HCT116 (cell line): Measurements from ENCODE around the gene ATP7B. TPM values are rescaled to one million over a fixed set of nuclear protein-coding genes. Genes with fewer than 3 reads are reported as not detected.

Source experiments
- ATAC-seq: fragments of 200-7000 bp; cut with Tn5 transposase; 2 replicates; pipeline ENCODE4 v1.9.1; 2020; ENCODE audit warnings: mild to moderate bottlenecking, moderate library complexity
- BruUV-seq: library from RNA; stranded (reverse); fragments of 400-500 nt; replicated peaks from 2 replicates; lab custom pipeline; 2021; lab: Mats Ljungman, UMichigan
- CTCF ChIA-PET: fragments of 300-600 bp; sonication (Branson Sonifier 250); formaldehyde crosslinking; loops from one replicate; lab custom pipeline; 2021; ENCODE audit warnings: antibody characterized with exemption; lab: Charles Lee
- POLR2A ChIA-PET: fragments of 300-600, 350-600 bp; sonication (Branson Sonifier 250); formaldehyde crosslinking; loops from one replicate; lab custom pipeline; 2021; ENCODE audit warnings: antibody characterized with exemption; lab: Charles Lee
- RAD21 ChIA-PET, 2 experiments: fragments of 300-600 bp; sonication (Branson Sonifier 250); formaldehyde crosslinking; loops; one replicate each; lab custom pipeline; 2023; ENCODE audit warnings: low total read pairs in 2 of 2; ENCODE audit not compliant: uncharacterized antibody in 2 of 2, unreplicated experiment in 2 of 2, low non-redundant PET in 1 of 2; lab: Charles Lee
- DNase-seq: peaks from one replicate; pipeline ENCODE4 v3.0.0-alpha.2; 2010; ENCODE audit warnings: low read depth, low spot score
- H2AFZ ChIP-seq: fragments of 200-600 bp; shearing (Covaris generic), sonication (generic); 2 replicates; pipeline ENCODE4 v1.6.1; 2017; ENCODE audit warnings: low read depth, mixed run types, mixed read lengths, antibody characterized with exemption, low read length; ENCODE audit not compliant: poor library complexity, severe bottlenecking
- H3K27ac ChIP-seq: 2 replicates; pipeline ENCODE4 v1.5.1; 2012; ENCODE audit warnings: low read depth, low read length
- H3K27me3 ChIP-seq: fragments of 200-600 bp; sonication (generic); 2 replicates; pipeline ENCODE4 v1.6.1; 2016; ENCODE audit warnings: mixed run types, low read length, mixed read lengths; ENCODE audit not compliant: insufficient read depth
- H3K36me3 ChIP-seq, 2 experiments: fragments of 200-500 bp in 1 of 2; fragments of 200-600 bp in 1 of 2; sonication (Bioruptor generic) in 1 of 2; sonication (generic) in 1 of 2; 2 replicates each; pipeline versions ENCODE4 v1.5.1 to v1.6.1; 2014 to 2016; ENCODE audit warnings: low read length in 2 of 2, inconsistent platforms in 1 of 2, mixed read lengths in 1 of 2, mixed run types in 1 of 2; ENCODE audit not compliant: insufficient read depth in 2 of 2, control insufficient read depth in 1 of 2
- H3K4me1 ChIP-seq, 2 experiments: fragments of 200-600 bp in 1 of 2; sonication (generic) in 1 of 2; 2 replicates each; pipeline versions ENCODE4 v1.5.1 to v1.6.1; 2012 to 2017; ENCODE audit warnings: low read length in 2 of 2, inconsistent platforms in 1 of 2, mild to moderate bottlenecking in 1 of 2, mixed read lengths in 1 of 2, mixed run types in 1 of 2, moderate library complexity in 1 of 2; ENCODE audit not compliant: insufficient read depth in 2 of 2, control insufficient read depth in 1 of 2
- H3K4me2 ChIP-seq: fragments of 200-600 bp; sonication (generic); 2 replicates; pipeline ENCODE4 v1.6.1; 2017; ENCODE audit warnings: mixed run types, low read length, mixed read lengths
- H3K4me3 ChIP-seq, 2 experiments: fragments of 200-600 bp in 1 of 2; sonication (generic) in 1 of 2; replicated peaks in 1 of 2; 2 replicates each; pipeline ENCODE4 v1.5.1; 2011 to 2016; ENCODE audit warnings: low read length in 2 of 2, control low read depth in 1 of 2, low read depth in 1 of 2, mild to moderate bottlenecking in 1 of 2, mixed read lengths in 1 of 2, mixed run types in 1 of 2
- H3K79me2 ChIP-seq: fragments of 200-600 bp; sonication (generic); 2 replicates; pipeline ENCODE4 v1.6.1; 2017; ENCODE audit warnings: mild to moderate bottlenecking, mixed run types, low read length, moderate library complexity, mixed read lengths; ENCODE audit not compliant: insufficient read depth
- H3K9ac ChIP-seq: fragments of 200-600 bp; sonication (generic); 2 replicates; pipeline ENCODE4 v1.6.1; 2016; ENCODE audit warnings: low read length, mixed read lengths
- H3K9me2 ChIP-seq: fragments of 200-600 bp; sonication (generic), shearing (Covaris generic); 2 replicates; pipeline ENCODE4 v1.6.1; 2017; ENCODE audit warnings: mixed run types, mild to moderate bottlenecking, moderate library complexity; ENCODE audit not compliant: insufficient read depth
- H3K9me3 ChIP-seq, 2 experiments: fragments of 200-500 bp in 1 of 2; fragments of 200-600 bp in 1 of 2; sonication (Bioruptor generic) in 1 of 2; sonication (generic) in 1 of 2; 2 replicates each; pipeline ENCODE4 v1.6.1; 2014 to 2017; ENCODE audit warnings: low read length in 2 of 2, mixed read lengths in 2 of 2, inconsistent platforms in 1 of 2, low read depth in 1 of 2, mild to moderate bottlenecking in 1 of 2, mixed run types in 1 of 2, moderate library complexity in 1 of 2; ENCODE audit not compliant: control insufficient read depth in 1 of 2, insufficient read depth in 1 of 2
- H4K20me1 ChIP-seq: fragments of 200-600 bp; sonication (generic), shearing (Covaris generic); 2 replicates; pipeline ENCODE4 v1.6.1; 2017; ENCODE audit warnings: mixed run types, mild to moderate bottlenecking, moderate library complexity; ENCODE audit not compliant: insufficient read depth
- CEBPB ChIP-seq: IDR thresholded peaks from 2 replicates; pipeline ENCODE4 v1.6.1; 2012; ENCODE audit warnings: low read depth
- CTCF ChIP-seq, 3 experiments: fragments of 200-600 bp in 1 of 3; sonication (generic) in 1 of 3; IDR thresholded peaks in 2 of 3; conservative IDR thresholded peaks in 1 of 3; 2 replicates each; pipeline ENCODE4 v1.5.1; 2012 to 2017; ENCODE audit warnings: low read depth in 2 of 3, low read length in 2 of 3, antibody characterized with exemption in 1 of 3, borderline replicate concordance in 1 of 3, control low read depth in 1 of 3, mild to moderate bottlenecking in 1 of 3, mixed read lengths in 1 of 3, mixed run types in 1 of 3, moderate library complexity in 1 of 3; ENCODE audit not compliant: insufficient read depth in 1 of 3
- EGR1 ChIP-seq: IDR thresholded peaks from 2 replicates; pipeline ENCODE4 v1.6.1; 2012; ENCODE audit warnings: low read depth
- ELF1 ChIP-seq: IDR thresholded peaks from 2 replicates; pipeline ENCODE4 v1.6.1; 2012; ENCODE audit warnings: low read depth, borderline replicate concordance
- FOSL1 ChIP-seq: IDR thresholded peaks from 2 replicates; pipeline ENCODE4 v1.6.1; 2012; ENCODE audit warnings: low read depth
- JUND ChIP-seq: IDR thresholded peaks from 2 replicates; pipeline ENCODE4 v1.6.1; 2012
- MAX ChIP-seq: IDR thresholded peaks from 2 replicates; pipeline ENCODE4 v1.6.1; 2012
- POLR2A ChIP-seq: IDR thresholded peaks from 2 replicates; pipeline ENCODE4 v1.7.0; 2011; ENCODE audit warnings: borderline replicate concordance; ENCODE audit not compliant: insufficient read depth, insufficient read length; ENCODE audit errors: extremely low read depth
- POLR2AphosphoS5 ChIP-seq: IDR thresholded peaks from 2 replicates; pipeline ENCODE4 v1.6.1; 2011; ENCODE audit warnings: mild to moderate bottlenecking, low read depth, low read length, moderate library complexity
- RAD21 ChIP-seq: IDR thresholded peaks from 2 replicates; pipeline ENCODE4 v1.6.1; 2012; ENCODE audit warnings: low read depth, mild to moderate bottlenecking
- SIN3A ChIP-seq: IDR thresholded peaks from 2 replicates; pipeline ENCODE4 v1.6.1; 2012; ENCODE audit warnings: low read depth
- SP1 ChIP-seq: IDR thresholded peaks from 2 replicates; pipeline ENCODE4 v1.6.1; 2012; ENCODE audit warnings: low read depth
- SRF ChIP-seq: IDR thresholded peaks from 2 replicates; pipeline ENCODE4 v1.6.1; 2012; ENCODE audit warnings: low read depth
- TCF7L2 ChIP-seq: IDR thresholded peaks from 2 replicates; pipeline ENCODE4 v1.7.0; 2011; ENCODE audit warnings: borderline replicate concordance, inconsistent platforms; ENCODE audit not compliant: insufficient read depth, insufficient read length; ENCODE audit errors: extremely low read depth
- YY1 ChIP-seq: IDR thresholded peaks from 2 replicates; pipeline ENCODE4 v1.6.1; 2011; ENCODE audit warnings: low read length, low read depth, moderate library complexity, mild to moderate bottlenecking; ENCODE audit not compliant: insufficient replicate concordance; ENCODE audit errors: extremely low read depth
- ZNF274 ChIP-seq: fragments of 200-500 bp; sonication (Bioruptor generic); IDR thresholded peaks from 2 replicates; pipeline ENCODE4 v1.6.1; 2014; ENCODE audit warnings: mild to moderate bottlenecking, low read depth, low read length, inconsistent platforms
- intact Hi-C: fragments of 100-400 bp; cut with micrococcal nuclease; formaldehyde crosslinking; loops from 2 replicates; pipeline ENCODE4 v1.10.0; 2022
- total RNA-seq: library from RNA; stranded (reverse); gene quantifications from one replicate; pipeline ENCODE4 v1.2.1, GENCODE V29; 2021; ENCODE audit not compliant: unreplicated experiment
- TF ChIP-seq, protein P1 (sequence below): IDR thresholded peaks from 2 replicates; pipeline ENCODE4 v1.6.1; 2012

Gene ATP7B
- total RNA-seq, 1 experiment from 2014 or later, result 10.3 TPM

DNA sequence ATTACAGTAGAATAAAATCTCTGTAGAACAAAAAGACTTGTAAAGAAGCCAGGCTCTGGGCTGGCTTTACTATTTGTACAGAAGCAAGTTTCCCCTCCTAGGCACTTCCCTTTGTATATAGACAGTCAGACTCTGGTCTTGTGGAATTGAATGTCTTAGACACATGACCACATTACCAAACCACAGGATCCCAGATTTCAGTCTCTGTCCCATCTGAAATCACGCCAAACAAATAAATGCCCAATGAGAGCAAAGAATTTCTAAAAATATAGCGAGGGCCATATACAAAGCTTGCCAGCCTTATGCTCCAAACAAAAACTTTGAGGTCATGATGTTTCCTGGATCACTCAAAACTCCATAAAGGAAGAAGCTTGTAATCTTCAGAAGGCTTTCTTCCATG is 125.6 kb downstream of the ATP7B start:
- Histone ChIP-seq H3K27ac (no peak overlapping the region), H3K27me3 (no peaks in the 10 kb centered on the region), H3K9me3 (no peaks in the 10 kb centered on the region), H3K9me2 (no peaks in the 10 kb centered on the region), H3K9ac (no peak overlapping the region), H3K4me1 (no peaks in the 10 kb centered on the region), H3K4me3 (no peak overlapping the region), H3K4me2 (no peak overlapping the region), H3K36me3 (no peaks in the 10 kb centered on the region), H3K79me2 (no peaks in the 10 kb centered on the region), H2AFZ (no peak overlapping the region), H4K20me1 (no peaks in the 10 kb centered on the region)
- RAD21 ChIA-PET, result no interaction called here
- DNase-seq (no peak), ATAC-seq (no peak)
- TF ChIP-seq SIN3A (no peak), ZNF274 (no peak), POLR2A (no peak), CEBPB (no peak), CTCF (IDR thresholded peaks at IDR 0.05 in 2 of 3, conservative IDR thresholded peaks at IDR 0.05 in 1 of 3; ENCODE audit: borderline replicate concordance in 1 of 3, insufficient read depth in 1 of 3, low read depth in 2 of 3, low read length in 2 of 3) (no peak), TCF7L2 (no peak), FOSL1 (no peak), JUND (no peak), MAX (no peak), SRF (no peak), SP1 (no peak), YY1 (no peak), EGR1 (no peak), RAD21 (no peak), POLR2AphosphoS5 (no peak), ELF1 (no peak)
- TF ChIP-seq, protein P1, sequence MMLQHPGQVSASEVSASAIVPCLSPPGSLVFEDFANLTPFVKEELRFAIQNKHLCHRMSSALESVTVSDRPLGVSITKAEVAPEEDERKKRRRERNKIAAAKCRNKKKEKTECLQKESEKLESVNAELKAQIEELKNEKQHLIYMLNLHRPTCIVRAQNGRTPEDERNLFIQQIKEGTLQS, result no peak
- CTCF ChIA-PET, result no interaction called here
- BruUV-seq, result no TSS peak
- POLR2A ChIA-PET, result no interaction called here
- intact Hi-C loops, result no loop called here
